Measurements from ENCODE around the gene GPATCH8. TPM values are rescaled to one million over a fixed set of nuclear protein-coding genes. Genes with fewer than 3 reads are reported as not detected.
A peak's percentile ranks its signal among the peaks of the same experiment; 100 is the strongest.

The GPATCH8 gene
- polyA plus RNA-seq, 3 donors = 8.8 to 15.9 (median 14.9) TPM

DNA sequence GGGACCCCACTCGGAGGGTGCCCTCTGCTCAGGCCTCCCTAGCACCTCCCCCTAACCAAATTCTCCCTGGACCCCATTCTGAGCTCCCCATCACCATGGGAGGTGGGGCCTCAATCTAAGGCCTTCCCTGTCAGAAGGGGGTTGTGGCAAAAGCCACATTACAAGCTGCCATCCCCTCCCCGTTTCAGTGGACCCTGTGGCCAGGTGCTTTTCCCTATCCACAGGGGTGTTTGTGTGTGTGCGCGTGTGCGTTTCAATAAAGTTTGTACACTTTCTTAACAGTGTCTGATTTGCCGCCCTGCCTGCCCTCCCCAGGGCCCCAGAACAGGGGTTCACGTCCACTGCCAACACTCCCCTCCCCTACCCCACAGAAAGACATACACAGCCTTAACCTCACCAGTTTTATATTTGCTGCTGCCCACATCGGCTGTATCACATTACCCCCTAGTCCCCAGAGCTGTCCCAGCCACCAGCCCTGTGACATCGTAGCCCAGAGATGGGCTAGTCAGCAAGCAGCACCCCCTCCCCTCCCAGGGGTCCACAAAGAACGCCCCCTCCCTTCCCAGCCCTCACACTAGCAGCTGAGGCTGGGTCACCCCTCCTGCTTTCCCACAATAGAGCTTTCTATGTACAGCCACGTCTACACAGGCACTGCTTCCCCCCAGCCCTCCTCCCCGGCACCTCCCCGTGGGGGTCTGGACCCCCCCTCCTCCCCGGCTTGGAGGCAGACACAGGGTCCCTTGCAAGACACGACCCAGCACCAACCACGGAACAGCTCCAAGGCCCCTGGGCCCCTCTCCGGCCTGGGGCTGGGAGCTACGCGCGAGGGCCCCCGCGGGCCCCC is 150.2 kb downstream of the GPATCH8 start:
- no peak overlapping the region for H2AFZ ChIP-seq (ENCODE audit: insufficient read depth, low read depth, low read length, poor library complexity, severe bottlenecking)
- no peak overlapping the region for H3K27ac ChIP-seq (ENCODE audit: low read depth in 1 of 2, low read length in 2 of 2)
- Mint-ChIP-seq H3K4me3 (peak overlapping the region; percentile 53 to 65), H3K36me3 (peaks cover 44 to 51% of the 10 kb centered on the region in 2 donors), H3K4me1 (peaks cover 33% of the 10 kb centered on the region), H3K27ac (peak overlapping the region in 1 of 7 donors; percentile 54), H3K9me3 (peaks cover 0 to 4% (median 0%) of the 10 kb centered on the region in 7 donors), H3K27me3 (ENCODE audit: low read depth in 3 of 3) (peaks cover 8 to 25% (median 8%) of the 10 kb centered on the region in 3 donors)
- H3K79me2 ChIP-seq (ENCODE audit: insufficient read depth, low read length) = peaks cover 27% of the 10 kb centered on the region
- intact Hi-C loops (cut with micrococcal nuclease) = loop anchor here in 1 of 2 donors (5.0 kb wide), 1 partner anchor 36 kb away; no protein-coding TSS in a partner anchor
- TF ChIP-seq, protein P1, sequence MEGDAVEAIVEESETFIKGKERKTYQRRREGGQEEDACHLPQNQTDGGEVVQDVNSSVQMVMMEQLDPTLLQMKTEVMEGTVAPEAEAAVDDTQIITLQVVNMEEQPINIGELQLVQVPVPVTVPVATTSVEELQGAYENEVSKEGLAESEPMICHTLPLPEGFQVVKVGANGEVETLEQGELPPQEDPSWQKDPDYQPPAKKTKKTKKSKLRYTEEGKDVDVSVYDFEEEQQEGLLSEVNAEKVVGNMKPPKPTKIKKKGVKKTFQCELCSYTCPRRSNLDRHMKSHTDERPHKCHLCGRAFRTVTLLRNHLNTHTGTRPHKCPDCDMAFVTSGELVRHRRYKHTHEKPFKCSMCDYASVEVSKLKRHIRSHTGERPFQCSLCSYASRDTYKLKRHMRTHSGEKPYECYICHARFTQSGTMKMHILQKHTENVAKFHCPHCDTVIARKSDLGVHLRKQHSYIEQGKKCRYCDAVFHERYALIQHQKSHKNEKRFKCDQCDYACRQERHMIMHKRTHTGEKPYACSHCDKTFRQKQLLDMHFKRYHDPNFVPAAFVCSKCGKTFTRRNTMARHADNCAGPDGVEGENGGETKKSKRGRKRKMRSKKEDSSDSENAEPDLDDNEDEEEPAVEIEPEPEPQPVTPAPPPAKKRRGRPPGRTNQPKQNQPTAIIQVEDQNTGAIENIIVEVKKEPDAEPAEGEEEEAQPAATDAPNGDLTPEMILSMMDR (IDR thresholded peaks at IDR 0.05) = no peak
- peaks cover 45 to 48% of the 10 kb centered on the region in 2 donors for H3K36me3 ChIP-seq (replicated peaks in 1 of 2; ENCODE audit: control insufficient read depth in 1 of 2, insufficient read depth in 2 of 2, low read length in 2 of 2)
- 49% methylated on average over 20 of the region's 22 CpGs for WGBS (ENCODE audit: insufficient coverage)
- peak overlapping the region; percentile 76 for H3K4me2 ChIP-seq (replicated peaks; ENCODE audit: extremely low read depth, low read length, poor library complexity, severe bottlenecking)
- no peaks in the 10 kb centered on the region for H3K9me3 ChIP-seq (replicated peaks in 1 of 2; ENCODE audit: control insufficient read depth in 1 of 2, insufficient read depth in 1 of 2, low read length in 2 of 2)
- H4K20me1 ChIP-seq (ENCODE audit: insufficient read depth, low read length) = peaks cover 56% of the 10 kb centered on the region
- H3K27me3 ChIP-seq (ENCODE audit: control insufficient read depth in 2 of 2, insufficient read depth in 2 of 2, low read length in 2 of 2) = peaks cover 0 to 5% of the 10 kb centered on the region in 2 donors
- H3K4me1 ChIP-seq (ENCODE audit: control insufficient read depth in 1 of 2, insufficient read depth in 2 of 2, low read length in 2 of 2) = peaks cover 25 to 54% of the 10 kb centered on the region in 2 donors
- no peak for DNase-seq
- H3K9ac ChIP-seq (ENCODE audit: insufficient read depth, low read length, poor library complexity, severe bottlenecking) = peak overlapping the region; percentile 15
- peak overlapping the region in 1 of 3 experiments; percentile 65 for H3K4me3 ChIP-seq (replicated peaks in 1 of 3; ENCODE audit: low read depth in 2 of 3, low read length in 3 of 3)

DNA sequence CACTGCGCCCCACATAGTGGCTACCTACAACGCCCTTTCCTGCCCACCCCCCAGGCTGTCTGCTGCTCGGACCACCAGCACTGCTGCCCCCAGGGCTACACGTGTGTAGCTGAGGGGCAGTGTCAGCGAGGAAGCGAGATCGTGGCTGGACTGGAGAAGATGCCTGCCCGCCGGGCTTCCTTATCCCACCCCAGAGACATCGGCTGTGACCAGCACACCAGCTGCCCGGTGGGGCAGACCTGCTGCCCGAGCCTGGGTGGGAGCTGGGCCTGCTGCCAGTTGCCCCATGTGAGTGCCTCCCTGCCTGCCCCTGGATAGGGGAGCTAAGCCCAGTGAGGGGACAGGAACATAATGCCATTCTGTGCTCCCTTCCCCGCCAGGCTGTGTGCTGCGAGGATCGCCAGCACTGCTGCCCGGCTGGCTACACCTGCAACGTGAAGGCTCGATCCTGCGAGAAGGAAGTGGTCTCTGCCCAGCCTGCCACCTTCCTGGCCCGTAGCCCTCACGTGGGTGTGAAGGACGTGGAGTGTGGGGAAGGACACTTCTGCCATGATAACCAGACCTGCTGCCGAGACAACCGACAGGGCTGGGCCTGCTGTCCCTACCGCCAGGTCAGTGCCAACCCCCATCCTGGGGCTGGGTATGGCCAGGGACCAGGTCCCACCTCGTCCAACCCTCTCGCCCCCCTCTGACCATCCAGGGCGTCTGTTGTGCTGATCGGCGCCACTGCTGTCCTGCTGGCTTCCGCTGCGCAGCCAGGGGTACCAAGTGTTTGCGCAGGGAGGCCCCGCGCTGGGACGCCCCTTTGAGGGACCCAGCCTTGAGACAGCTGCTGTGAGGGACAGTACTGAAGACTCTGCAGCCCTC is 151.0 kb downstream of the GPATCH8 start:
- H2AFZ ChIP-seq (ENCODE audit: insufficient read depth, low read depth, low read length, poor library complexity, severe bottlenecking) = no peak overlapping the region
- no peak for DNase-seq
- H3K27ac ChIP-seq (ENCODE audit: low read depth in 1 of 2, low read length in 2 of 2) = no peak overlapping the region
- peaks cover 45 to 48% of the 10 kb centered on the region in 2 donors for H3K36me3 ChIP-seq (replicated peaks in 1 of 2; ENCODE audit: control insufficient read depth in 1 of 2, insufficient read depth in 2 of 2, low read length in 2 of 2)
- Mint-ChIP-seq H3K4me3 (no peak overlapping the region), H3K27me3 (ENCODE audit: low read depth in 3 of 3) (peaks cover 8 to 23% (median 8%) of the 10 kb centered on the region in 3 donors), H3K4me1 (peaks cover 40% of the 10 kb centered on the region), H3K9me3 (peaks cover 0 to 4% (median 0%) of the 10 kb centered on the region in 7 donors), H3K27ac (no peak overlapping the region), H3K36me3 (peaks cover 44 to 51% of the 10 kb centered on the region in 2 donors)
- H3K79me2 ChIP-seq (ENCODE audit: insufficient read depth, low read length) = peaks cover 30% of the 10 kb centered on the region
- no peaks in the 10 kb centered on the region for H3K9me3 ChIP-seq (replicated peaks in 1 of 2; ENCODE audit: control insufficient read depth in 1 of 2, insufficient read depth in 1 of 2, low read length in 2 of 2)
- no peak overlapping the region for H3K4me2 ChIP-seq (replicated peaks; ENCODE audit: extremely low read depth, low read length, poor library complexity, severe bottlenecking)
- TF ChIP-seq, protein P1 (IDR thresholded peaks at IDR 0.05) = no peak
- no peak overlapping the region for H3K4me3 ChIP-seq (replicated peaks in 1 of 3; ENCODE audit: low read depth in 2 of 3, low read length in 3 of 3)
- H3K27me3 ChIP-seq (ENCODE audit: control insufficient read depth in 2 of 2, insufficient read depth in 2 of 2, low read length in 2 of 2) = peaks cover 0 to 5% of the 10 kb centered on the region in 2 donors
- 93% methylated on average over 29 of the region's 36 CpGs for WGBS (ENCODE audit: insufficient coverage)
- peaks cover 34 to 62% of the 10 kb centered on the region in 2 donors for H3K4me1 ChIP-seq (ENCODE audit: control insufficient read depth in 1 of 2, insufficient read depth in 2 of 2, low read length in 2 of 2)
- H4K20me1 ChIP-seq (ENCODE audit: insufficient read depth, low read length) = peaks cover 65% of the 10 kb centered on the region
- no peak overlapping the region for H3K9ac ChIP-seq (ENCODE audit: insufficient read depth, low read length, poor library complexity, severe bottlenecking)
- intact Hi-C loops (cut with micrococcal nuclease) = loop anchor here in 1 of 2 donors (2.0 to 5.0 kb wide), 2 partner anchors 35 to 141 kb away; no protein-coding TSS in a partner anchor
